DMS 273 treated with DMSO at 0.1 percent for 48 hours (cell line): ENCODE measurements around the gene IFNG-AS1.

Source experiments
- DNase-seq: peaks from one replicate; lab custom pipeline; 2025; lab: John Stamatoyannopoulos, UW

IFNG-AS1 gene

DNA sequence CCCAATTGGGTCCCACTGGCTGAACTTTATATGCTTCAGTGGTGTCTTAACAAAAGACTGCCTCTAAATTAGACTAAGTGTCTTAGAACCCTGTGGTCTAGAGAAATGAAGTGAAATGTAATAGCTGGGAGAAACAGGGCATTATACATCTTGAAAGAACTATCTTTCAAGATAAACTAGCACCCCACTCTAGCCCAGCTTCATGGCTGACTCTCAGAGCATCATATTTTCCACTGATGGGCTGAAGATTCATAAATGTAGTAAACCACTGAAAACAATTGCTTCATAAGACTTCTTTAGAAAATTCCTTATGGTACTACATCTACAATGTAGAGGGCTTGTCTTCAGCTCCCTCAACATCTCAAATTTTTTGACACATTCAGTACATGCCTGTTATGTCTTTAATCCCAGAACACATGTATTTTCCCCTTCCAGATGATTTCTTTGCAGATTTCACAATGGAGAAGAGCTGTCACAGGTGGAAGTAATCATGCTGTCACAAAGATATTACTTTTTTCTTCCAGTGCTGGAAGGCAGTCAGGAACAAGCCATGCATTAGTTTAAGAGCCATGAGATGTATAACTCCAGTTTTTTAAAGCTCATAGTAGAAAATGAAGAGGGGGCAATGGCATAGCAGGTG lies 48.5 kb downstream of the IFNG-AS1 start:
- DNase-seq = no peak

DNA sequence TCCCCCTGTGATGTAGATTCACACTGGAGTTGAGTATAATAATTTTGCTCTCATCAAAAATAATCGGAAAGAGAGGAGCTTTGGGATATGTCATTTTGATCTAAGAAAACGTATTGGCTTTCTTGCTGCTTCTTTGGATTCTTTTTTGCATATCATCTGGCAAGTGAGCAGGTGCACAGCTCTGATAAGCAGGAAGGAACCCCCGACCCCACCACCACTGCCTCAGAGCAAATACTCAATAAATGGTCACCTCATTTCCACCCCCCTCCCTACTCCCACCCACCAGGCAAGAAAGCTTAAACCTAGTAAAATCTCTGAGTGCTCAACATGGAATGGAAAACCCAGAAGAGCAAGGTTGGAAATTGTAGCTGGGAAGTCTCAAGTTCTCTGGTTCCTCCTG lies 49.4 kb downstream of the IFNG-AS1 start:
- no peak for DNase-seq

DNA sequence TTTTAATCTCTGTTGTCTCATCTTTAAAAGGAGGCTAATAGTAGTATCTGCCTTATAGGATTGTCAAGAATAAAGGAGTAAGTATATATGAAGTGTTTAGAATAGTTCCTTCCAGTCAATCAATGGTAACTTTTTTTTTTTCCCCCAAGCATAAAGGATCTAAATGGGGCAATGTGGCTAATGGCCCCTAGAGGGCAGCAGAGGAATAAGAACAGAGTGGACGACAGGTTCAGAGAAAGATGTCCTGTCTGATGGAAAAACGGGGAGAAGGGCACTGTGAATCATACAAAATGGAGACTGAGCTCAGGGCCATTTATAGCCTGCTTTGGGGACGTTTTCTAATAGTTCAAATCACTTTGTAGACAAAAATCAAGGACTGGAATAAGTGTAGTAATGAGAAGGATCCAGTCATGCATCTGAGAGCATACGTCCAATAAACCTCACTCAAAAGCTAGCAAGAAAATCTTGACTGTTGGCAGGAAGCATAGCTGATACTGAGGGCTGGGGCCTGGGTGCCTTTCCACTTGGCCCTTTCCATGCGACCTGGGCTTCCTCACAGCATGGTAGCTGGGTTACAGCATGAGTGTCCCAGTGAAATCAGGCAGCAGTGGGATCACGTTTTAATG lies 51.3 kb downstream of the IFNG-AS1 start:
- DNase-seq = peak; percentile 41

DNA sequence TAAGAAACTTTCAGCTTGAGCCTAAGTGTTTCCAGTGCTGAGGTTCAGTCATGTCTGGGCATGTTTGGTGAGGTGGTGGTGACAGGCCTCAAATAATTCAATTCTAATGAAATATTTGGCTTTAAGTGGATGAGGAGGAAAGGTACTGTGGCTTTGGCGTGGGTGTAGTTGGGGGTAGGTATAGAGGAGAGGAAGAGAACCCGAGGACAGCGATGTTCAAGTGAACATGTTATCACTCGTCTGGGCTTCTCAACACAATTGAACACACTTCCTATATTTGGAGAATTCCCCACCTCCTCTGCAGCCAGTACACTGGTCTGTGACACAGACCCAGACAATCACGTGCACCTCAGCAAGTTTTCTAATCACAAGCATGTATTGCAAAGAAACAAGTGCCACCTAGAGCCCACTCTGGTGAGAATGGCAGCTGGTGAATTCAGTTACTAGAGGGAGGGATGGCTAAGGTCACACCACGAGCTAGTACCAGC lies 53.0 kb downstream of the IFNG-AS1 start:
- peak; percentile 16 for DNase-seq

DNA sequence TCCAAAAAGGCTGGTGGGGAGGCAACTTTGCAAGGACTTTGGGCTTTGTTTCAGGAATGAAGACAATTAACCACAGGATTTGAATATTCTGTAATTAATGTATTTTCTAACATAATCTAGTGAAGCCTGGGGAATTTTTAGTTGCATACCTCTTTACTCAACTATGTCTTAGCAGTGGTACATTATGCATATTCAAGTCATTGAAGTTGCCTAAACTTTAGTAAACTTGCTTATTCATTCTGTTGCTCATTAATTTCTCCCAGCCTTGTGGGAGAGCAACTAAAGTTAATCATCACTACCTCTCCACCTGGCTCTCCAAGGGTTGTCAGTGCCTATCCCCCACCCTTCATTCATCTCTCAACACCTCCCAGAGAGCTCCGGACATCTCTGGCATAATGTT lies 54.2 kb downstream of the IFNG-AS1 start:
- DNase-seq = no peak

DNA sequence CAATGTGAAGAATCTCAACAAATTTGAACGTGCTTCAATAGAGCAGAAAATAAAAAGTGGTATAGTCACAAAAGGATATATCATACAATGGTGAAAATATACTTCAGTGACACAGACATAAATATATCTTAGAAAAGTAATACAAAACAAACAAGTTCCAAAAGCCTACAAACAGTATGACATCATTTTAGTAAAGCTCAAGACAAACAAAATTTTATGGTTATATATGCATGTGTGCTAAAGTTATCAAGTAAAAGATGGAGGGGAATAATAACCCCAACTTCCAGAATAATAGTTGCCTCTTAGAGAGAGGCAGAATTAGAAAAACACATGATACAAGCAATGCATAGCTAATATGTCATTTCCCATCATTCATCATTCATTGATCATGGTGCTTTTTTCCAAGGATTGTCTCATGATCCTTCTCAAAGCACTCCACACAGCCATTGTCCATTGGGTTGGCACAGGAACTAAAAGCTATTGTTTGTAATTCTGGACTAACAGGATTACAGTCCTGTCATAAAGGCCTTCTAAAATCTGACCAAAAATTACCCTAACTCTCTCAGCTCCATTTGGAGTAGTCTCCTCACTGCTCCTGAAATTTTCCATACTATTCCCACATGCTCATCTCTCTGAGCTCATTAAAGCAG lies 59.5 kb downstream of the IFNG-AS1 start:
- DNase-seq = no peak

DNA sequence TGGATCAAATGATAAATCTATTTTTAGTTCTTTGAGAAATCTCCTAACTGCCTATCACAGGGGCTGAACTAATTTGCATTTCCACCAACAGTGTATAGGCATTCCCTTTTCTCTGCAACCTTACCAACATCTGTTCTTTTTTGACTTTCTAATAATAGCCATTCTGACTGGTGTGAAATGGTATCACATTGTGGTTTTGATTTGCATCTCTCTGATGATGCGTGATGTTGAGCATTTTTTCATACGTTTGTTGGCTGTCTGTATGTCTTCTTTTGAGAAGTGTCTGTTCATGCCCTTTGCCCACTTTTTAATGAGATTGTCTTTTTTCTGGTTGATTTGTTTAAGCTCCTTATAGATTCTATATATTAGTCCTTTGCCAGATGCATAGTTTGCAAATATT lies 67.1 kb downstream of the IFNG-AS1 start:
- DNase-seq = no peak

DNA sequence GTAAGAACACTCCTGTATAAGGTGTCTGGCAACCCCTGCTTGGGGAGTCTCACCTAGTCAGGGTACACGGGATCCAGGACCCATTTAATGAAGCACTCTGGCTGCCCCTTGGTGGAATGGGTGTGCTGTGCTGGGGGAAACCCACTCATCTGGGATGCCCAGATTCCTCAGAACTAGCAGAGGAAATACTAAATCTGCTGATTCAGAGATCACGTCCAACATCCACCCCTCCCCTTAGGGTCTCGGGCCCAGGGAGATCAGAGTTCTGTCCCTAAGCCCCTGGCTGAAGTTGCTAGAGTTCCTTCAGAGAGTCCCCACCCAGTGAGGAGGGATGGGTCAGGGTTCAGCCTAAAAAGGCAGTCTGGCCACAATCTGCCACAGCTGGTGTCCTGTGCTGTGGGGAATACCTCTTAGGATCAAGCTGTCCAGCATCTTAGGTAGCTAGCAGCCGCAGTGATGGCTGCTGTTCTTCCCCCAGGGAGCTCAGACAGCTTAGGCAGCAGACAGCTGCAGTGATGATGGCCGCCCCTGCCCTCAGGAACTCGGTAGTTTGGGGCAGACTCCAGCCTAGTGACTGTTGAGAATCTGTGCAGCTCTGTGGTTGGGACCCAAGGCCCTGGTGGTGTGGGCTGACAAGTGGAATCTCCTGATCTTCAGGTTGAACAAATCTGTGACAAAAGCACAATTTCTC lies 74.8 kb downstream of the IFNG-AS1 start:
- DNase-seq = no peak

DNA sequence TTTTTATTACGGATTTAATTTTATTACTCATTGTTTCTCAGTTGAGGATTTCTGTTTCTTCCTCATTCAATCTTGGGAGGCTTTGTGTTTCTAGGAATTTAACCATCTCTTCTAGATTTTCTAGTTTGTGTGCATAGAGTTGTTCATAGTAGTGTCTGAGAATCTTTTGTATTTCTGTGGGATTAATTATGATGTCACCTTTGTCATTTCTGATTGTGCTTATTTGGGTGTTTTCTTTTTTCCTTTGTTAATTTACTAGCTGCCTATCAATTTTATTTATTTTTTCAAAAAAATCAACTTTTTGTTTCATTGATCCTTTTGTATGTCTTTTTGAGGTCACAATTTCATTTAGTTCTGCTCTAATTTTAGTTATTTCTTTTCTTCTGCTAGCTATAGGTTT lies 75.9 kb downstream of the IFNG-AS1 start:
- no peak for DNase-seq

DNA sequence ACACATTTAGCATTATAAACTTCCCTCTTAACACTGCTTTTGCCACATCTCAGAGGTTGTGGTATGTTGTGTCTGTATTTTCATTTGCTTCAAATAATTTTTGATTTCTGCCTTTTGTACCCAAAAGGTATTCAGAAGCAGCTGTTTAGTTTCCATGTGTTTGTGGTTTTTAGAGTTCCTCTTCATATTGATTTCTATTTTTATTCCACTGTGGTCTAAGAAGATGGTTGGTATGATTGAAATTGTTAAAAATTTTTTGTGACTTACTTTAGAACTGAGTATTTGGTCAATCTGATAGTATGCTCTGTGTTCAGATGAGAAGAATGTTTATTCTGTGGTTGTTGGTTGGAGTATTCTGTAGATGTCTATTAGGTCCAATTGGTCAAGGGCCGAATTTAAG lies 76.4 kb downstream of the IFNG-AS1 start:
- no peak for DNase-seq

DNA sequence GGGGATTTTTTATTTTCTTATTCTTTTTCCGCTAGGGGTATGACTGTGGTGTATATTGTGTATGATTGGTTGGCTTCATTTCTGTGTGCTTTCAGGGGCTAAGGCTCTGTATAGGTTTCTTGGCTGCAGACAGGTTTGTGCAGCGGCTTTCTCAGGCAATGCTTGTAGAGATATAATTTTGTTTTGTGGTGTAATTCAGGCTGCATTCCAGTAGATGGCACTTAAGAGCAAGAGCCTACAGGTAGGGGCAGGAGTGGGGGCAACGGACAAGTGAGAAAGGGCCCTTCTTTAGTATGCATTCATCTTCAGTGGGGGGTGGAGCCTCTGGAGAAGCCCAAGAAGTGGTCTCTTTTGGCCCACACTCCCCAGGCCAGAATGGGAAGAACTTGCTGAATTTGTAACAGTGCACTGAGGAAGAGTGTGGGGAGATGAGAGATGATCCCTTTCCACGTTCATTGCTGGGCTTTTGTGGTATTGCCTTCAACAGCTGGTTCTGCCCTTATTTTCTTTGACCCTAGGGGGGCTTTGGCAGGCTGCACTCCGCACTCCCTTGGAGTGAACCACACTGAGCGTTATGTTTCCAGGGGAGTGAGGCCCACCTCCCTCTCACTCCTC lies 78.6 kb downstream of the IFNG-AS1 start:
- DNase-seq = no peak

DNA sequence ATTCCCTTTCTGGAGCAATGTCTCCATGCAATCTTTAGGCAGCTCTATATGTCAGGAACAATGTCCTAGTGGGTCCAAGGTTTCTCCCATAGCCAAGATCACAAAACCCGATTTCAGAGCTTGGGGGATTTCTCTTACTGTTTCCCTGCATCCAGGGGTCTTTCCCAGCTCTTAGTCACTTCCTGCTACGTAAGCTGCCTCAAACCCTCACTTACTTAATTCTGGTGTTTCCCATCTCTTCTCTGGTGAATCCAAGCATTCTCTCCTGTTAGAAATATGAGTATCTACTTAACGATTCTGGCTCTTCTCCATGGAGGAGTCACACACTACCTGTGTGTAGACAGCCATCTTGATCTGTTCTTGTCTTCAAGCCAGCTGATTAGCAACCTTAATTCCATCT lies 80.0 kb downstream of the IFNG-AS1 start:
- DNase-seq = no peak
